NCI-H1417 treated with DMSO at 0.1 percent for 48 hours (cell line): ENCODE measurements around the gene PACSIN2.
"Not testable (repeated sequence)": the region's sequence is repeated elsewhere in the genome, so short reads cannot be mapped to it uniquely, and the experiment has no call there.

Experiments used
- DNase-seq: peaks from one replicate; lab custom pipeline; 2025; lab: John Stamatoyannopoulos, UW

PACSIN2 gene

DNA sequence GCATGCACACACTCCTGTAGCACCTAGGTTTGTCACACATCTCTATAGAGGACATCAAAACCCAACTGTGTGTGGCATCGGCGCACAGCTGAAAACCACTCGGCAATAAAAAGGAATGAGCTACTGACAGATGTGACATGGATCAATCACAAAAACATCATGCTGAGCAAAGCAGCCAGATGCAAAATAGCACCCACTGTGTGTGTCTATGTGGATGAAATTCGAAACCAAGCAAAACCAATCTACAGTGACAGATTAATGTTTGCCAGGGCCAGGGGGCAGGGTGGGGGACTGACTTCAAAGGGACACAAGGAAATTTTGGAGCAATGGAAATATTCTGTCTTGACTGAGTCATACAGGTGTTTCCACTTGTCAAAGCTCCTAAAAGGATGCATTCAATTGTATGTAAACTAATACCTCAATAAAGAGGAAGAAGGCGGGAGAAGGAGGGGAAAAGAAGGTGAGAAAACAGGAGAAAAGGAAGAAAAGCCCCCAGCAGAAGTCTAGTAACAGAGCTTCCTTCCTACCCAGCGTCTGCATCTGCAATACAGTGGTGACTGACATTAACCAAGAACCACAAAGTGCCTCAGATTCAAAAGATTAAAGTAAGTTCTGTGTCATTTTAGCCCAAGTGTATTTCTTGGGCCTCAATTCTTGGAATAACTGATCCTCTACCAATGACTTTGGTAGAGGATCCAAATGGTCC lies 49.8 kb downstream of the PACSIN2 start:
- no peak for DNase-seq

DNA sequence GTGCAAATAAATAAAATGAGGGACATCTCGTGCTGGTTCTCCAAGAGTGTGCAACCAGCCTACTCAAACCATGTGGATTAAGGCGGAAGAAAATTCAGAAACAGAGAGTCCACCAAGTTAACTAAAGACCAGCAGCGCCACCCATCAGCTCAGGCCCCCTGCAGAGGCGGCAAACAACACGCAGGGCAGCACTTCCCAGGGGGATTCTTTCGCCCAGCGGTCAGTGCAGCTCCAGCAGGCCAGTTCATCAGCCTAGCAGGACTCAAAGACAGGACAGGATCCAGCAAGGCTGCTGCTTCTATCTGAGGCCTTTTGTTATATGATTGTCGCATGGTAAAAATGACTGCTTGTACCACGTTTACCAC lies 51.7 kb downstream of the PACSIN2 start:
- no peak for DNase-seq

DNA sequence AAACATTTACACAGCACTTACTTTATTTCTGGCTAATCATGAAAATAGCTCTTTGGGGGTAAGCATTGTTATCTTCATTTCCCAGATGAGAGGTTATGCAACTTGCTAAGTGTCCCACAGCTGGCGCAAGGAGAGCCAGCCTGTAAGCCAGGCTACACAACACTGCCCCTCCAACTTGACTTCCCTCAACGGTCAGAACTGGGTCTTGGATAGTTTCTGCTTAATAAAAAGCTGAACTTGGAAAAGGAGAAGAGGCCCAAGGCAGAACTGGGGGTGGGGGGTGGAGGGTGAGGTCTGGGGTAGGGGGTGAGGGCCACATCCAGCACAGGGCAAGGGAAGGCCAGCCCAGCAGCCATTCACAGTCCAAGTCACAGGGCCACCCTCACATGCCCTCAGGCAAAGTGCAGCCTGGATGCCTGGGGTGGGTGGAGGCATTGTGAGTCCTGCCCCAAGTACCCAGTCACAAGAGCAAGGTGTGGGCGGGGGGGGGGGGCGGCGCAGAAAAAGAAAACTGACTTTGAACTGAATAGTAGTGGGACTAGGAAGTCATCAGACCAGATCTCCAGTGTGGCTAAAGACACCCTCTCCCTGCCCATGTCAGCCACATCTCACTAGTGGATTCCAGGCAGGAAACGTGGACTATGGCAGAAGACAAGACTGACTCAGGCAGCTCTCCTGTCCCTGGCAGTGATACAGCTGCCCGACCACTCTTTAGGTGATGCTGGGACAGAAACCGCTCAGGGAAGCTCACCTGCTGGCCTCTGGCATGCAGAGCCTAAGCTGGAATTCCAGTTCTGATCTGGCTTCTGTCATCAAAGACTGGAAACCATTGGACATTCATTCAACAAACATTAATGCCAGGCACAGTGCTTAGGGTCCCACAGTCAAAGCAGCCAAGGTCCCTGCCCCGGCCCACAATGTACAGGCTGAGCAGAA lies 52.4 kb downstream of the PACSIN2 start:
- DNase-seq, result no peak

DNA sequence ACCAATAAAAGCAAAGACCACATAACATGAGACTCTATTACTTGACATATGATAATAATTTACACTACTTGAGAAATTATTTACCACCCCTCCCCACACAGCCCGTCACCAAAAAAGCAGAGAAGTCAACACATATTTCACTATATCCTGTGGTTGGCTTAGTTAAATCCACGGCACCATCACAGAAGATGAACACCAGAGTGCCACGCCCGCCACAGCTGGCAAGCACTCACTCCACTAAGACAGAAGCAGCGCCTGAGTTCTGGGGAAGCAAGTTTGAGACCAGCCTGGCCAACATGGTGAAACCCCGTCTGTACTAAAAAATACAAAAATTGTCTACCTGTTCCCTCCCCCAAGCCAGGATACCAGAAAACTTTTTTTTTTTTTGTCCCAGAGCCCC lies 53.1 kb downstream of the PACSIN2 start:
- DNase-seq, result no peak

GRCh38 chr22:42961400-42961690 lies 53.6 kb downstream of the PACSIN2 start:
- not testable (repeated sequence) for DNase-seq

- no peak for DNase-seq
These were observed 54.2 kb downstream of the PACSIN2 start for GRCh38 chr22:42960531-42961399.

DNA sequence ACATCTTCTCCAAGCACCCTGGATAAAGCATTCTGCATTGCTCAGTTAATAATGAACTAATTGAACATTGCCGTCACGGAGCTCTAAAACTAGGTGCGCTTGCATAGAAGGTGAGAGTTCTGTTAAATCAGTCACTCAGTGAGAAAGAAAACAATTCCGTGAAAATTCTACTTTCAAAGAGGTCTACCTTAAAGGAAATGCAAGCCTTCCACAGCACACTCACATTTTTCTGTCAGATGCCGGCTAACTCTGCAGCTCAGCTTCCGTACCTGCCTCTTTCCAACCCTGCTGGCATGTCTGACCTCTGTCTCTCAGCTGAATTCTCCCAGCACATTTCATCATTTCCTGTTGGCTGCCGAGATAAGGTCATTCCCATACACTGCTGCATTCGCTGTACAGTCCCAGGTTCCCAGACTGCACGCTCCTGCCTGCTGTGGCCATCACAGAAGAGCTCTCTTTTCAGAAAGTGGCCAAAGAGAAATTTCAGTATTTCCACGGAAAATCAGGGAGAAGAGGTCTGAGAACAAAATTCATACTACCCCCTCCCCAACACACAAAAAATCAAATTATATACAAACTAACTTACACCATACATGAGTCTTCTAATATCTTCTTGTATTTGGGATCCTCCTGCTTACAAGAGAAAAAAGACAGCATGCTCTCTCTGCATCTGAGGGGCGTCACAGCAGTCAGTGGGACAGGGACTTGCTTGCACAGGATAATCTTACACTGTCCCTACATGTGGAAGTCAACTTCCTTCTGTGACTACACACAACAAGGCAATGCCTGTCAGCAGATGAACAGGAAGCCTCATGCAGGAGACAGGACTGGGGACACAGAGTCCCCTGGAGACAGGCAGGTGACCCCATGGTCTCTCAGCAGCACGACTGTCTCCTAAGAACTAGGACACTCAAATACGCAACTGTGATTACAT lies 55.1 kb downstream of the PACSIN2 start:
- no peak for DNase-seq

- DNase-seq, result no peak
These were observed 56.0 kb downstream of the PACSIN2 start for GRCh38 chr22:42958937-42959336.

- no peak for DNase-seq
These were observed 57.0 kb downstream of the PACSIN2 start for GRCh38 chr22:42957958-42958357.

DNA sequence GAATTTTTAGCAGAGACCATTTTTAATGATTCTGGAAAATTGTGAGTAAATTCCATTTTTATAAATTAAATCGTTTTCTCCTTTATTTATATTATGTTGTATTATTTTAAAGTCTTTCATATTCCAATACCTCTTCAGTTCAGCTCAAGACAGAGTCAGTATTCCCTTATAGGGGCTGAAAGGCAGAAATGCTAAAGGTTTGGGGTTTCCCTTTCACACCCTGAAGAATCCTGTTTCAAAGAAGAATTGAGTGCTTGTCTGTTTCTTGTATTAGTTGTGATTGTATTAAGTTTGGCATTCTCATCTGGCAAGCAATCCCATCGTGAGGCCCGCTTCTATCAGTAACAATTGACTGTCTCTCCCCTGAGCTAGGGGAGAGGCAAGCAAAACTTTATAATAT lies 57.4 kb downstream of the PACSIN2 start:
- DNase-seq, result no peak

DNA sequence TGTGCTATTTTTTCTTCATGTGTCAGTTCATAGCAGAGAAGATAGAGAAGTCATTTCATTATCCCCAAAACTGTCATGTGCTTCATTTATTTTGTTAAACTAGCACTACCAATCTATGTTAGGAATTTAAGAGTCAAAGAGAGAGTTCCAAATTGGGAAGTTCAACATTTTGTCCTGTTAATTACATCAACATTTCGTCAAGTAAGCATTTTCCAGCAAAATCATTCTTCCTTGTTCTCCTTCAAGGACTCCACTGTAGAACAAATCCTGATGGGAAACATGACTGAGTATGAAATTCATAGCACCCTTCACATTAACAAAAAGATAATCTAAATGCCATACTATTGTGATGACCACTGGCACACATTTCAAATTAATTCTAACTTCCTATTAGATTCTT lies 59.1 kb downstream of the PACSIN2 start:
- DNase-seq, result no peak

DNA sequence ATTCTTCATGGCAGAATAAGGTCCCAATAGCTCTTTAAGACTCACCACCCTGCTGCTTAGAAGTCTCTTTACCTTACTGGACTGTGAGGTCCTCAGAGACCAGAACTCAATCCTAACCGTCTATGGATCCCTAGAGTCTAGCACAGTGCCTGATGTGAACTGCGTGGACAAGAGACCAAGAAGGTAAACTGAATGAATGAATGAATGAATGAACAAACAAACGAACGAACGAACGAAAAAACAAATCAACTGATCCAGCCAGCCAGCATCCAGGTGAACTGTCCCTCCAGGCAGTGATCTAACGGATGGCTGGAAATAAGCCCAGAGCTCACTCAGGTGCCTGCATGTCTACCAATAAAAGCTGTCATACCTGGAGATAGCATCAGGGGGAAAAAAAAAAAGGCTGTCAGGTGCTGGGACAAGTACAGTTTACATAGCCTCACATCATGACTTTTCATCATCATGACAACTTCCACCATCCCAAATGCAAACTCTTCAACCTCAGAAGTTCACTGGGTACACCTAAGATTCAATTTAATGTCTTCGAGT lies 59.8 kb downstream of the PACSIN2 start:
- DNase-seq, result no peak

- not testable (repeated sequence) for DNase-seq
These were observed 61.2 kb downstream of the PACSIN2 start for GRCh38 chr22:42953751-42954150.

DNA sequence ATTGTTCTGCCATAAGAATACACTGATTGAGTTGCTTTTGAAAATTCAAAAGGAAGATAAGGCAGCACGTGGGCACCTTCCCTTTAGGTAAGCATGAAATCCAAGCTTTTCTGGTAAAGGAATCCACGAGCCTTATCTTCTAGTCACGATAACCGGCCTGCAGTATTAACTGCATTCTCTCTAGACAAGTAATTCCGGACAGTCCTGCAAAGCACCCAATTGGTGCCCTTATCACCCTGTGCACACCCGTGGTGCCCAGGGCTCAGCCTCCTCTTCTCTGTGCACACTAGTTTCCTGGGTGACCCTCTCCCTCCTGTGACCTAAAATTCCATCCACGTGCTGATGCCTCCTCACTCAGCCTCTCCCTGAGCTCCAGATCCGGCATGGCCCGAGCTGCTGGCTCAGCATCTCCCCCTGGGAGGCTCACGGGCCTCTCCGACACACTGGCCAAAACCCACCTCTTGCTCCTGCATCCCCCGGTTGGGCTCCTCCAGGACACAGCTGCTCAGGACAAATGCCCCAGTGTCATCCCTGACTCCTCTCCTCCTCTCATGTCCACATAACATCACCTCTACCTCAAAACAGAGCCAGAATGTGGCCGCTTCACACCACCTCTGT lies 63.7 kb downstream of the PACSIN2 start:
- no peak for DNase-seq

- DNase-seq, result no peak
These were observed 64.7 kb downstream of the PACSIN2 start for GRCh38 chr22:42950281-42950680.

- no peak for DNase-seq
These were observed 65.8 kb downstream of the PACSIN2 start for GRCh38 chr22:42949159-42949558.

- no peak for DNase-seq
These were observed 66.7 kb downstream of the PACSIN2 start for GRCh38 chr22:42948294-42948693.

DNA sequence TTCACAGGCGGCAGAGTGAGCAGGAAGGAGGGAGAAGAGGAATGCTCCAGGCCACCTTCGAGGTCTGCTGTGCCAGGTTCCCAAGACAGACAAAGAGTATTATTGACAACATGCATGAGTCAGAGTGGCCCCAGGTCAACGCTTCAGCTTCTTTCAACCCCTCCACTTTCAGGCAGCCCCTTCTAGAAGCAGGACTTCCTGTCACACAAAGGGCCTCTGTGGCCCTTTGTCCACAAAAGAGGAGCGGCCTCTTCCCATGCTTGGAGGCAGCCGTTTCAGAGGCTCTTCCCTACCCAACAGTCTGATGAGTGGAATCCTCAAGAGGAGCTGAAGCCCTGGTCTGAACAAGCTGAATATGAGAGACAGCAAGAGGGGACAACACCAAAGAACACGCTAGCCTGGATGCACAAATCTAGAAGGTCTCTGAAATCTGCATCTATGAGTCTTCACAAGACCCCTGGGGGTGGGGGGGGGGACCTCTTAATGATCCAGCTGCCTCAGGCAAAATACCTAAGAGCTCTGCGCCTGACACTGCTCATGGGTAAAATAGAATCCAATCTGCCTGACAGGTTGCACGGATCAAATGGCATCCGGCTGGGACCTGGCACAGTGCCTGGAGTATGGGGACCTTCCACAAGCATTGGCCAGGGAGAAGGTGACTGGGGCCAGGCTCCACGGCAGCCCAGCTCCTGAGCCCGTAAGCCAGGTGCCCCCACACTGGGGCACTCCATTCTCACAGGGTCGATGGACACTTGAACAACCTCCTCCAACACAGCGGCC lies 67.5 kb downstream of the PACSIN2 start:
- no peak for DNase-seq

- no peak for DNase-seq
These were observed 68.3 kb downstream of the PACSIN2 start for GRCh38 chr22:42946546-42947198.
